HepG2 (cell line): ENCODE data around the gene RIPOR3. TPM values are rescaled to one million over a fixed set of nuclear protein-coding genes. Genes with fewer than 3 reads are reported as not detected.

Experiments used
- CCAR2 ChIP-seq: fragments of 200-400 bp; formaldehyde crosslinking; optimal IDR thresholded peaks from 2 replicates; pipeline ENCODE3; 2018; ENCODE audit warnings: low read depth, mild to moderate bottlenecking, low read length, moderate library complexity
- FOXA3 ChIP-seq: IDR thresholded peaks from 2 replicates; pipeline ENCODE4 v1.6.1; 2016; ENCODE audit warnings: missing genetic modification reagents, missing compliant biosample characterization
- HNRNPLL ChIP-seq: fragments of 200-400 bp; formaldehyde crosslinking; IDR thresholded peaks from 2 replicates; pipeline ENCODE4 v1.6.1; 2017; ENCODE audit warnings: mild to moderate bottlenecking, low read depth, low read length; ENCODE audit not compliant: poor library complexity, severe bottlenecking
- KDM5A ChIP-seq: fragments of 200-600 bp; sonication (generic); IDR thresholded peaks from 2 replicates; pipeline ENCODE4 v1.7.0; 2018; ENCODE audit warnings: antibody characterized with exemption, mild to moderate bottlenecking, low read length, borderline replicate concordance
- KDM5B ChIP-seq: sonication (generic); formaldehyde crosslinking; IDR thresholded peaks from 2 replicates; pipeline ENCODE4 v1.4.0; 2020; ENCODE audit warnings: missing genetic modification reagents, mild to moderate bottlenecking, borderline replicate concordance
- NFYC ChIP-seq: IDR thresholded peaks from 2 replicates; pipeline ENCODE4 v1.6.1; 2016; ENCODE audit warnings: missing genetic modification reagents, missing compliant biosample characterization
- RXRB ChIP-seq: IDR thresholded peaks from 2 replicates; pipeline ENCODE4 v1.6.1; 2016; ENCODE audit warnings: borderline replicate concordance, missing genetic modification reagents, missing compliant biosample characterization
- SCMH1 ChIP-seq: sonication (generic); formaldehyde crosslinking; IDR thresholded peaks from 2 replicates; pipeline ENCODE4 v1.9.0; 2021; ENCODE audit warnings: missing genetic modification reagents, mild to moderate bottlenecking, borderline replicate concordance
- SIN3A ChIP-seq: IDR thresholded peaks from 2 replicates; pipeline ENCODE4 v1.6.1; 2011; ENCODE audit warnings: low read depth, mild to moderate bottlenecking, control low read depth, low read length, borderline replicate concordance
- SOX6 ChIP-seq, 2 experiments: fragments of 450-650 bp in 1 of 2; sonication (generic) in 1 of 2; formaldehyde crosslinking in 1 of 2; IDR thresholded peaks; 2 replicates each; pipeline versions ENCODE4 v1.4.0 to v1.6.1; 2017 to 2020; ENCODE audit warnings: antibody characterized with exemption in 1 of 2, mild to moderate bottlenecking in 1 of 2, missing genetic modification reagents in 1 of 2
- TBX2 ChIP-seq: sonication (generic); formaldehyde crosslinking; IDR thresholded peaks from 2 replicates; pipeline ENCODE4 v1.5.0; 2020; ENCODE audit warnings: missing genetic modification reagents, mild to moderate bottlenecking, borderline replicate concordance
- U2AF2 ChIP-seq: fragments of 200-400 bp; formaldehyde crosslinking; IDR thresholded peaks from 2 replicates; pipeline ENCODE4 v1.6.1; 2017; ENCODE audit warnings: low read depth, mild to moderate bottlenecking, low read length
- ZBTB8A ChIP-seq: sonication (generic); formaldehyde crosslinking; IDR thresholded peaks from 2 replicates; pipeline ENCODE4 v1.4.0; 2020; ENCODE audit warnings: mild to moderate bottlenecking, low read depth, missing genetic modification reagents, borderline replicate concordance
- ZMYM2 ChIP-seq: sonication (generic); formaldehyde crosslinking; IDR thresholded peaks from 2 replicates; pipeline ENCODE4 v1.8.0; 2022; ENCODE audit warnings: mild to moderate bottlenecking, missing genetic modification reagents
- ZNF10 ChIP-seq: sonication (generic); formaldehyde crosslinking; IDR thresholded peaks from 2 replicates; pipeline ENCODE4 v1.4.0; 2020; ENCODE audit warnings: mild to moderate bottlenecking, low read depth, missing genetic modification reagents, borderline replicate concordance
- ZNF331 ChIP-seq: sonication (generic); formaldehyde crosslinking; IDR thresholded peaks from 2 replicates; pipeline ENCODE4 v1.4.0; 2020; ENCODE audit warnings: missing genetic modification reagents
- ZNF569 ChIP-seq: sonication (generic); formaldehyde crosslinking; IDR thresholded peaks from 2 replicates; pipeline ENCODE4 v1.5.0; 2020; ENCODE audit warnings: mild to moderate bottlenecking, missing genetic modification reagents, moderate library complexity, borderline replicate concordance
- ZNF570 ChIP-seq: sonication (generic); formaldehyde crosslinking; IDR thresholded peaks from 2 replicates; pipeline ENCODE4 v1.4.0; 2020; ENCODE audit warnings: mild to moderate bottlenecking, missing genetic modification reagents, borderline replicate concordance
- ZNF761 ChIP-seq: sonication (generic); formaldehyde crosslinking; conservative IDR thresholded peaks from 2 replicates; pipeline ENCODE4 v1.4.0; 2020; ENCODE audit warnings: mild to moderate bottlenecking, missing genetic modification reagents
- ZNF788 ChIP-seq: sonication (generic); formaldehyde crosslinking; IDR thresholded peaks from 2 replicates; pipeline ENCODE4 v1.5.0; 2020; ENCODE audit warnings: mild to moderate bottlenecking, missing genetic modification reagents, borderline replicate concordance
- polyA plus RNA-seq, 8 experiments: library from polyadenylated mRNA; depleted of rRNA in 3 of 8; stranded (reverse) in 7 of 8; unstranded in 1 of 8; fragments of >200 nt; fragmentation: Illumina TruSeq in 4 of 8; extraction: Trizol in 4 of 8; gene quantifications; 2 replicates each; pipeline versions ENCODE4 v1.2.1 to v1.2.3, GENCODE V29; 2011 to 2016; ENCODE audit warnings: low read depth in 4 of 8, missing spikeins in 1 of 8, mixed read lengths in 1 of 8; ENCODE audit not compliant: insufficient read depth in 1 of 8
- total RNA-seq, 5 experiments: library from RNA; depleted of rRNA; stranded (reverse); fragments of >200 nt; fragmentation: Illumina TruSeq; extraction: Trizol; gene quantifications; 2 replicates each; pipeline ENCODE4 v1.2.3, GENCODE V29; 2016; ENCODE audit warnings: low read depth in 1 of 5
- TF ChIP-seq, protein P1 (sequence below): sonication (generic); IDR thresholded peaks from 2 replicates; pipeline ENCODE4 v1.6.1; 2016; ENCODE audit warnings: low read depth, borderline replicate concordance
- TF ChIP-seq, protein P2 (sequence below): sonication (generic); formaldehyde crosslinking; IDR thresholded peaks from 2 replicates; pipeline ENCODE4 v1.4.0; 2020; ENCODE audit warnings: mild to moderate bottlenecking, missing genetic modification reagents
- TF ChIP-seq, protein P3 (sequence below): sonication (generic); formaldehyde crosslinking; IDR thresholded peaks from 2 replicates; pipeline ENCODE4 v1.4.0; 2020; ENCODE audit warnings: missing genetic modification reagents
- TF ChIP-seq, protein P4 (sequence below): sonication (generic); formaldehyde crosslinking; IDR thresholded peaks from 2 replicates; pipeline ENCODE4 v1.4.0; 2020; ENCODE audit warnings: missing genetic modification reagents

The RIPOR3 gene
- total and polyA plus RNA-seq, 2 of the 13 experiments (the other 11 are each of a cell fraction or from before 2014, with no cell fraction given) = 0.18 TPM; not detected in 1

DNA sequence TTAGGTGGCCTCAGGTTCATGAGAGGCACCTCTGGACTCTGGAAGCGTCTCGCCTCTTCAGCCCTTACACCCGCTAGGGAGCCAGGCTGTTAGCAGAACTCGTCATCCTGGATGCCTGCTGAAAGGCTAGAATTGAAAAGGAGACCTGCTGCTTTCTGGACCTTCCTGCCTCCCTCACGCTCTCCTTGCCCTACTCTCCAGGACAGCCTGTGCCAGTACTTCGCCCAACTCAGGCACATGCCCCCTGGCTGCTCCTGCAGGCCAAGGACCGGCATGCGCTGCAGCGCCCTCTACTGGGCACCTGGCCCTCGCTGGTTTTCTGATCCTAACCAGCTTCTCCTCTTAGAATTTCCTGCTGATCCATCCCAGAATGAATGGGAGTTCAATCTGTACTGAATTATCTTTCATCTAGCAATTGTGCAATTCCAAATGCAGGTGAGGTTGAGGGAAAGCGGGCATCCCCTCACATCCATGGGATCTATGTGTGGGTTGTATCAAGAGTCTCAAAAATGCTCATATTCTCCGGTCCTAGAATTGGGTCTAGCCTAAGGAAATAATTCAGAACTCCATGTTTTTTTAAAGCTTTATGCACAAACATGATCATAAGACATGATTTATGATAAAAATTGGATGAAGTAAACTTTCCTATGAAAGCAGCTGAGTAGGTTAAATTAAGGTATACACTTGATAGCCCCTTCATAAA, 103.2 kb downstream of the RIPOR3 start (continued):
- TF ChIP-seq, protein P1, sequence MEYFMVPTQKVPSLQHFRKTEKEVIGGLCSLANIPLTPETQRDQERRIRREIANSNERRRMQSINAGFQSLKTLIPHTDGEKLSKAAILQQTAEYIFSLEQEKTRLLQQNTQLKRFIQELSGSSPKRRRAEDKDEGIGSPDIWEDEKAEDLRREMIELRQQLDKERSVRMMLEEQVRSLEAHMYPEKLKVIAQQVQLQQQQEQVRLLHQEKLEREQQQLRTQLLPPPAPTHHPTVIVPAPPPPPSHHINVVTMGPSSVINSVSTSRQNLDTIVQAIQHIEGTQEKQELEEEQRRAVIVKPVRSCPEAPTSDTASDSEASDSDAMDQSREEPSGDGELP = 0 out of 2 replicates have a peak, but pooled peaks have one; percentile 12
- TF ChIP-seq SCMH1 (CRISPR knock-in tag) (no peak), ZMYM2 (CRISPR knock-in tag) (peak; percentile 25; the same call in 1 of the 2 replicates), ZNF569 (CRISPR knock-in tag) (no peak), ZBTB8A (no peak), FOXA3 (peak; percentile 26; the same call in 1 of the 2 replicates), CCAR2 (no peak), ZNF788 (CRISPR knock-in tag) (no peak; the same call in 1 of the 2 replicates), SIN3A (no peak), ZNF761 (CRISPR knock-in tag) (no peak), ZNF331 (CRISPR knock-in tag) (peak; percentile 64; the same call in 1 of the 2 replicates), SOX6 (IDR thresholded peaks at IDR 0.05) (no peak), SOX6 (CRISPR knock-in tag; IDR thresholded peaks at IDR 0.05) (no peak), TBX2 (CRISPR knock-in tag) (peak; percentile 14; the same call in 1 of the 2 replicates), HNRNPLL (peak; percentile 5), KDM5A (no peak), NFYC (CRISPR knock-in tag) (no peak), RXRB (CRISPR knock-in tag) (peak; percentile 48; the same call in 1 of the 2 replicates), KDM5B (CRISPR knock-in tag) (peak; percentile 55; the same call in 1 of the 2 replicates), ZNF10 (CRISPR knock-in tag) (no peak), ZNF570 (CRISPR knock-in tag) (no peak), U2AF2 (no peak)
- TF ChIP-seq, protein P2, sequence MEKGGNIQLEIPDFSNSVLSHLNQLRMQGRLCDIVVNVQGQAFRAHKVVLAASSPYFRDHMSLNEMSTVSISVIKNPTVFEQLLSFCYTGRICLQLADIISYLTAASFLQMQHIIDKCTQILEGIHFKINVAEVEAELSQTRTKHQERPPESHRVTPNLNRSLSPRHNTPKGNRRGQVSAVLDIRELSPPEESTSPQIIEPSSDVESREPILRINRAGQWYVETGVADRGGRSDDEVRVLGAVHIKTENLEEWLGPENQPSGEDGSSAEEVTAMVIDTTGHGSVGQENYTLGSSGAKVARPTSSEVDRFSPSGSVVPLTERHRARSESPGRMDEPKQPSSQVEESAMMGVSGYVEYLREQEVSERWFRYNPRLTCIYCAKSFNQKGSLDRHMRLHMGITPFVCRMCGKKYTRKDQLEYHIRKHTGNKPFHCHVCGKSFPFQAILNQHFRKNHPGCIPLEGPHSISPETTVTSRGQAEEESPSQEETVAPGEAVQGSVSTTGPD (CRISPR knock-in tag) = no peak
- TF ChIP-seq, protein P3, sequence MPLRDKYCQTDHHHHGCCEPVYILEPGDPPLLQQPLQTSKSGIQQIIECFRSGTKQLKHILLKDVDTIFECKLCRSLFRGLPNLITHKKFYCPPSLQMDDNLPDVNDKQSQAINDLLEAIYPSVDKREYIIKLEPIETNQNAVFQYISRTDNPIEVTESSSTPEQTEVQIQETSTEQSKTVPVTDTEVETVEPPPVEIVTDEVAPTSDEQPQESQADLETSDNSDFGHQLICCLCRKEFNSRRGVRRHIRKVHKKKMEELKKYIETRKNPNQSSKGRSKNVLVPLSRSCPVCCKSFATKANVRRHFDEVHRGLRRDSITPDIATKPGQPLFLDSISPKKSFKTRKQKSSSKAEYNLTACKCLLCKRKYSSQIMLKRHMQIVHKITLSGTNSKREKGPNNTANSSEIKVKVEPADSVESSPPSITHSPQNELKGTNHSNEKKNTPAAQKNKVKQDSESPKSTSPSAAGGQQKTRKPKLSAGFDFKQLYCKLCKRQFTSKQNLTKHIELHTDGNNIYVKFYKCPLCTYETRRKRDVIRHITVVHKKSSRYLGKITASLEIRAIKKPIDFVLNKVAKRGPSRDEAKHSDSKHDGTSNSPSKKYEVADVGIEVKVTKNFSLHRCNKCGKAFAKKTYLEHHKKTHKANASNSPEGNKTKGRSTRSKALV (CRISPR knock-in tag) = no peak
- TF ChIP-seq, protein P4, sequence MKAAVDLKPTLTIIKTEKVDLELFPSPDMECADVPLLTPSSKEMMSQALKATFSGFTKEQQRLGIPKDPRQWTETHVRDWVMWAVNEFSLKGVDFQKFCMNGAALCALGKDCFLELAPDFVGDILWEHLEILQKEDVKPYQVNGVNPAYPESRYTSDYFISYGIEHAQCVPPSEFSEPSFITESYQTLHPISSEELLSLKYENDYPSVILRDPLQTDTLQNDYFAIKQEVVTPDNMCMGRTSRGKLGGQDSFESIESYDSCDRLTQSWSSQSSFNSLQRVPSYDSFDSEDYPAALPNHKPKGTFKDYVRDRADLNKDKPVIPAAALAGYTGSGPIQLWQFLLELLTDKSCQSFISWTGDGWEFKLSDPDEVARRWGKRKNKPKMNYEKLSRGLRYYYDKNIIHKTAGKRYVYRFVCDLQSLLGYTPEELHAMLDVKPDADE (CRISPR knock-in tag) = no peak
